ENCODE results near the gene TAF1C.
A peak's percentile ranks its signal among the peaks of the same experiment; 100 is the strongest.

TAF1C gene

DNA sequence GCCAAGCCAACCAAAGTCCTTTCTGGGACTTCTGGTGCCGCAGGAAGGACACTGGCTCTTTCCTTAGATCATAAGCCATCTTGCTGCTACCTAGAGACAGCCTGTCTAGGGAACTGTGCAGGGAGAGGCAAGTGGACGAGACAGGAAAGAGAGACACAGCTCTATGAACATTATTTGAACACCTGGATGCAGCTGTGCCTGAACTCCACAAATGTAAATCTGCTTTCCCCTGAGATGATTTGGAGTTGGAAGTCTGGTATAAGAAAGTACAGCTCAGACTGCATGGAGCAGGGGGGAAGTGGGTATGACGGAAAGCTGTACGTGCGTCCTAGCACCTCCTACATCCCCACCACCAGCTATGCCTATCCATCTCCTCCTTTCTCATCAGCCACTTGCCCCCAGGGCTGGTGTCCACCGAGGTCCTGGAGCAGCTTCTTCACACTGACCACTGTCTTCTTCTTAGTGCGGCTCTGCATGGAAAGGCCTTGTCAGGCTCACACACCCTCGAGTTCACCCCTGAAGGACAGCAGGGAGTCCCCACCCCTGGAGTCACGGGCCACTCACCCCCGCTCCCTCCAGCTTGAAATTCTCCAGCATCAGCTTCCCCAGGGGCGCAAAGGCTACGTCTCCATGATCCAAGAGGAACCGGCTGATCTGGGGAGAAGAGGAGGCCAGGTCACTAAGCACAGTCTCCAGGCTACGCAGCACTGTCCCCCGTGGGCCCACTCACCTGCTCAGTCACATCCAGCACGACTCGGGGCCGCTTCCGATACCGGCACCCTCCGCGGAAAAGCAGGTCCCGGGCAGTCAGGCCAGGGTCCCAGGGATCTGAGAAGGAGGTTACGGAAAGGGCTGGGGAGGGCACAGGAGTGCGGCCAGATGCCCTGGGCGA, 3.9 kb downstream of the TAF1C start:
- no peak for DNase-seq (ENCODE audit: low read depth)

DNA sequence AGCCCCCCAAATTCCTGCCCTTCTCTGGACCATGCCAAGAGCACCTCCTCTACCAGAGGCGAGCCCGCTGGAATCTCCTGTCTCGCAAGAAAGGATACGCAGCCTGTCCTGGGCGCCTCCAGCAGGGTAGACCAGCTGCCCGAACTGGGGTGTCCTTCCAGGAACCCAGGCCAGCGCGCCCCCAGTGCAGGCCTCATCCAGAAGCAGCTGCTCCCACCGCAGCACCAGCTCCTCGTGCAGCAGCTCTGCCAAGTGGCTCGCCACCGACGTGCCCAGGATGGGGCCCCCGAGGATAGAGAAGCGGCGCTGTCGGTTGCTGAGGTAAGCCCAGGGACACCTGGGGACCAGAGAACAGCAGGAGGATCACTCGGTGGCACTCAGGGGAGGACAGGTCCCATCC, 4.8 kb downstream of the TAF1C start:
- no peak for DNase-seq (ENCODE audit: low read depth)

GRCh38 chr16:84181144-84181915, 5.5 kb downstream of the TAF1C start:
- DNase-seq (ENCODE audit: low read depth): no peak

- no peak for DNase-seq (ENCODE audit: low read depth)
These were observed 6.2 kb downstream of the TAF1C start for GRCh38 chr16:84180519-84181140.

DNA sequence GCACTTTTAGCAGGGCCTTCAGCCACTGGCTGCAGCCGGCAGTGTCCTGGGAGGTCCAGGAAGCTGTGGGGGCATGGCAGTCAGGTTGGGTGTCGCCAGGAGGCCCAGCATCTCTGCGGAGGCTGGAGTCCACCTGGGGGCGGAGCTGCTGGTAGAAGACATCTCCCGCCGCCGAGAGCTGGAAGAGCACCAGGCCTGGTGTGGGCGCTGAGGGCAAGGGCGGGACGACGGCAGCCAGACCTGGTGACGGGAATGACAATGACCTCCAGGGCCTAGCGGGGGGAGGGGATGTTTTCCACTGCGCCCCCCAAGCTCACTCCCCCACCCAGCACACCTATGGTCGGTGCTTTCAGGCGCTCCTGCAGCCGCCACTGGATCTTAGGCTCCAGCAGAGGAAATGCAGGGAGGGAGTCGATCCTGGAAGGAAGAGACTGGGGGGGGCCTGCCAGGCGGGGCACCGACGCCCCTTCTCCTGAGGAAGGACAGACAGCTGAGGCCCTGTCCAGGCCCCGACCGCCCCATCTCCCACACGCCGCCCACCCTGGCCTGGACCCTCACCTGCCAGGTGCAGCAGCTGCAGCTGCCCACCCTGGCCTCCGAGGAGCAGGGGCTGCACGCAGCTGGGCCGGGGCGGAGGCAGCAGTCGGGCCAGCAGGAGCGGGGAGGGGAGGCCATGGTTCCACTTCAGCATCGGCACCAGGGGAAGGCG, 7.1 kb downstream of the TAF1C start:
- no peak for DNase-seq (ENCODE audit: low read depth)

GRCh38 chr16:84178892-84179611, 7.8 kb downstream of the TAF1C start:
- no peak for DNase-seq (ENCODE audit: low read depth)

- no peak for DNase-seq (ENCODE audit: low read depth)
These were observed 8.6 kb downstream of the TAF1C start for GRCh38 chr16:84178146-84178765.

DNA sequence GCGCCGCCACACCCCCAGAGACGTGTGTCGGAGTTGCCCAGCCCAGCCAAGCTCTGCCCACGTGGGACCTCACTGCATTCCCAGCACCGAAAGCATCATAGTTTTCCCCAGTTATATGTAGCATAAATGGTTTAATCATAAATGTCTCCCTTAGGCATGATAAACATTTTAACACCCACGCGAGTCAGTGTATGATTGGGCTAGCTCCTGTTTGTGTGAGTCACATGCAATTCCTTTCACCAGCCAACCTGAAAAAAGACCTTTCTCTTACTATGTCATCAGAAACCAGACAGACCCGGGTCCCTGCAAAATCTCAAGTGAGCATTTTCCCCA, 9.2 kb downstream of the TAF1C start:
- DNase-seq (ENCODE audit: low read depth): peak; percentile 77

- no peak for DNase-seq (ENCODE audit: low read depth)
These were observed 10.4 kb downstream of the TAF1C start for GRCh38 chr16:84176192-84177053.

DNA sequence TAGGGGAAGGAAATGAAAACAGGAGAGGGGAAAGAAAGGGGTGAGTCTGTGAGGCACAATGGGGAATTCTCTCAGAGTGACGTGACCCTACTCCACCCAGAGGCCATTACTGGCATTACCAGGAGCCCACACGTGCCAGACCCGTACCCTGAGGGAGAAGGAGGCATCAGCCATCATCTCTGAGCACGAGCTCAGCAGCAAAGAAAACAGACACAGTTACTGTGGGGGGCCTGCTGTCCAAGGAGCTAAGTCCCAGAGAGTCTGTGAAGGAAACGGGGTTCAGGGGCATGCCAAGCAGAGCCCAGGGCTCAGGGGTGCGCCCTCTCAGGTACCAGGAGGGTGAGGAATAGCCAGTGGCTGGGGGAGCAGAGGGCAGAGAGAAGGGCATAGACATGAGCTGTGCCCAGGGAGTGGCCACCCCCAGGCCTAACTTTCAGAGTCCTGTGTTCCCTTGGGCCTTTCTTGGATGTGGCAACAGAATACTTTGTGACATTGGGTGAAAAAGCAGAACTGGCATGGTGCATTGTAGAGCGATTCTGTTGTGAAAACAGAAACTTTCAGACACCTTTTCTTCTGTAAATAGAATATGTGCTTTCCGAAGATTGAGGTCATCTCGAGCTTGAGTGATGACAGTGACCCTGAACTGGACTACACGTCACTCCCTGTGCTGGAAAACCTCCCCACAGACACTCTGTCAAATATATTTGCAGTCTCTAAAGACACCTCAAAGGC, 11.3 kb downstream of the TAF1C start:
- peak; percentile 30 for DNase-seq (ENCODE audit: low read depth)

DNA sequence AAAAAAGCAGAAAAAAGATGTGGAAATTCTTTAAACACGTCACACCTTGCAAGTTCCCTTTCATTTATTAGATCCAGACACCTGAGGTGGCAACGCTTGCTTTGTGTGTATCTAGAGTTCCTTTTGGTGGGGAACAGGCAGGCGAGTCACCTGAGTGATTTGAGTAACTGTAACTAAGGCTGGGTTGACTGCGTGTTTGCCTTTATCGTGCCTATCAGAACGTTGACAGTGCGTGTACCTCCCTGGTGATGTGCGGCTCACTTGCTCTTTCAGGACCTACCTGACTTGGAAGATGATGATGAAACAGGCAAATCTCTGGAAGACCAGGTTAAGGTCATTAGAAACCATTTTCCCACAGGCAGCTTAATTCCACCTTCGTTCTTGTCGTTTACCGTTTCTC, 12.5 kb downstream of the TAF1C start:
- DNase-seq (ENCODE audit: low read depth): no peak

- no peak for DNase-seq (ENCODE audit: low read depth)
These were observed 17.0 kb downstream of the TAF1C start for GRCh38 chr16:84169765-84170310.

DNA sequence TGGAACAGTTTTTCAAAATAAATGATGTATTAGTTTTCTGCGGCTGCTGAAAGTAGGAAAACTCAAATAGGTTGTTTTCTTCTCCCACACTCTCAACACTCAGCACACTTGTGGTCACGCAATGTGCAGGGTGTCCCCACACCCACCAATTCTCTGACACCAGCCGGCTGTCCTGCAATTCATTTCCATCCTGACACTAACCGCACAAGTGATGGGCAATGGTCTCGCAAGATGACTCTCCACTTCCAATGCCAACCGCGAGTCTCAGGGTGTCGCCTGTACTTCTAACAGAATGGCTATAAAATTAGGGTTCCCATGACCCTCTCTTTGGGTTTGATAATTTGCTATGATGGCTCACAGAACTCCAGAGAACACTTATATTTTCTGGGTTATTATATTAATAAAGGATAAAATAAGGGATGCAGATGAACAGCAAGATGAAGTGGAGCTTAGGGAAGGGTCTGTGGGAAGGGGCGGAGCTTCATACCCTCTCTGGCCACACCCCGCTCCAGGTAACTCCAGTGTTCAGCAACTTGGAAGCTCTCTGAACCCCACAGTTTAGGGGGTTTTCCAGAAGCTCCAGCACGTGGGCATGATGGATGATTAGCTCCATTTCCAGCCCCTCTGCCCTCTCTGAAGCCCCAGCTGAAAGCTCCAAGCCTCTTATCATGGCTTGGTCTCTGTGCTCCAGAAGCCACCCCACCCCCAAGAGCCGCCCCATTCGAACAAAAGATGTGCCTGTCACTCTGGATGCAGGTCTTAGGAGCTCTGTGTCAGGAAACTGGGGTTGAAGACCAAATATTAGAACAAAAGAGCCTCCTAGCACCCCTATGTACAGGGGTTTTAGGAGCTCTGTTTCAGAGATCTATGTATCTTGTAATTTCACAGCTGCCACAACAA, 19.8 kb downstream of the TAF1C start:
- no peak for DNase-seq (ENCODE audit: low read depth)

DNA sequence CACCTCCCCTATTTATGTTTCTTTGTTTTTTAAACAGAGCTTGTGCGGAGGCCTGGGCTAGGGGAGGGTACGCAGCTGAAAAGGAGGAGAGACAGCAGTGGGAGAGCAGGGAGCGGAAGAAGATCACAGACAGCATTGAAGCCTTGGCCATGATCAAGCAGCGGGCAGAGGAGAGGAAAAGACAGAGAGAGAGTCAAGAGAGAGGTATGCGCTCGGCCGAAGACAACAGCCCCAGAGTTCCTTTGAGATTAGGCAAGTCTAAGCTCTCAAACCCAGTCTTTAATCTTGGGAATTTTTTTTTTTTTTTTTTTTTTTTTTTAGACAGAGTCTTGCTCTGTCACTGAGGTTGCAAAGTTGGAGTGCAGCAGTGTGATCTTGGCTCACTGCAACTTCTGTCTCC, 21.1 kb downstream of the TAF1C start:
- DNase-seq (ENCODE audit: low read depth): no peak

- no peak for DNase-seq (ENCODE audit: low read depth)
These were observed 25.1 kb downstream of the TAF1C start for GRCh38 chr16:84161801-84162200.

- DNase-seq (ENCODE audit: low read depth): no peak
These were observed 25.8 kb downstream of the TAF1C start for GRCh38 chr16:84161037-84161436.

- no peak for DNase-seq (ENCODE audit: low read depth)
These were observed 27.1 kb downstream of the TAF1C start for GRCh38 chr16:84159800-84160199.

GRCh38 chr16:84159007-84159406, 27.9 kb downstream of the TAF1C start:
- DNase-seq (ENCODE audit: low read depth): no peak
